ENCODE data around the gene DPH1.

The DPH1 gene

GRCh38 chr17:2050300-2051060 is 20.5 kb downstream of the DPH1 start:
- DNase-seq: peak; percentile 82

DNA sequence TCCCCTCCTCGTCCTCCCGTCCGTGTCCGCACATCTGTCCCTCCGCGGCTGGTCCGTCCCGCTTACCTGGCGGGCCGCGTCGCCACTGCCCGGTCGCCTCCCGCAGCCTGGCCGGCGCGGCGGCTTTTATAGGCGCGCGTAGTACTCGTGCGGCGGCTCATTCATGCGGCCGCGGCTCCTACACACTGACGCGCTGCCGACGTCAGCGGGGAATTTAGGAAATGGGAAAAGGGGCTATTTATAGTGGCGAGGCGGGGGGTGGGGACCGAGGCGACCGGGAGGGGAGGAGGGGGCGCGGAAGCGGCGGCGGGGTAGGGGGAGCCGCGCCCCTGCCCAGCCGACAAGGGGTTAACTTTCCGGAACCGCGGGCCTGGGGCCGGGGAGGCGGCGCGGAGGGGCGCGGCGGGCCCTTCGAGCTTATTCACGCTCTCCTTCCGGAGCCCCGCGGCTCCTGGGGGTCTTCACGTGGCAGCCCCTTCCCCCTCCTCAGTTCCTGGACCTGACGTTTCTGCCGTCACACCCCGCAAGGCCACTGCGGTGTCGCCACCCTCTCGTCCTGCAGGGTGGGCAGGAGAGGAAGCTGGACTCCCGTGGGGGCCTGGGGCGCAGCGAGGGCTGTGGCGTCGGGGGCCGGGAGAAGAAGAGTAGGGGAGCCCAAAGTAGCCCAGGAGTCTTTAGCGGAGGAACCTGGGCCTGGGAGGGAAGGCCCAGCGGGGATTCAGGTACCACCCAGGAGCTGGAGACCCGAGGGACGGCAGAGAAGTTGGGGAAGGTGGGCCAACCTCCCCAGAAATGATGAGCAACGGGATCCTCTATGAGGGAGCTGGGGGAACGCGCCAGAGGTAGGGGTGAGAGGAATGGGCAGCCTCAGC is 21.3 kb downstream of the DPH1 start:
- no peak for DNase-seq

DNA sequence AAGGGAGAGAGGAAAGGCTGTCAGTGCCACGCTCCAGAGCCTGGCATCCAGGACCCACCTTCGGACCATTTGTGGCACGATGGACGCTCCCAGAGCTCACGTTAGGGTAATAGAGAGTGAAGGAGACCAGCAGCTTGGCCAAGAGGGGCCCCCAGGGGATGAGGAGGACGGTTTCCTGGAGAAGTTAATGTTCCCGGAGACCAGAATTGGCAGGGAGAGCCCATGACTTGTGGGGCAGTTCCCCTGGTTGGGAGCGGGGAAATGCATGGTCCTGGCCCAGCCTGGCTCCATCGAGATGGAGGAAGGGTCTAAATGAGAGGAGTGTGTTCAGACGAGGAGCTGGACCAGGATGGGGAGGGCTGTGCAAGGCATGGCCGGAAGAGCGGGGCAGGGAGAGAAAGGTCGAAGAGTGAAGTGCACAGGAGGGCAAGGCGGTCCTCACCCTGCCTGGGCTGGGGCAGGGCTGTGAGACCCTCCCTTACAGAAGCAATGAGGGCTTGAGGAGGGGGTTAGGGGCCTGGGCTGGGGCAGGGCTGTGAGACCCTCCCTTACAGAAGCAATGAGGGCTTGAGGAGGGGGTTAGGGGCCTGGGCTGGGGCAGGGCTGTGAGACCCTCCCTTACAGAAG is 22.1 kb downstream of the DPH1 start:
- DNase-seq: no peak

DNA sequence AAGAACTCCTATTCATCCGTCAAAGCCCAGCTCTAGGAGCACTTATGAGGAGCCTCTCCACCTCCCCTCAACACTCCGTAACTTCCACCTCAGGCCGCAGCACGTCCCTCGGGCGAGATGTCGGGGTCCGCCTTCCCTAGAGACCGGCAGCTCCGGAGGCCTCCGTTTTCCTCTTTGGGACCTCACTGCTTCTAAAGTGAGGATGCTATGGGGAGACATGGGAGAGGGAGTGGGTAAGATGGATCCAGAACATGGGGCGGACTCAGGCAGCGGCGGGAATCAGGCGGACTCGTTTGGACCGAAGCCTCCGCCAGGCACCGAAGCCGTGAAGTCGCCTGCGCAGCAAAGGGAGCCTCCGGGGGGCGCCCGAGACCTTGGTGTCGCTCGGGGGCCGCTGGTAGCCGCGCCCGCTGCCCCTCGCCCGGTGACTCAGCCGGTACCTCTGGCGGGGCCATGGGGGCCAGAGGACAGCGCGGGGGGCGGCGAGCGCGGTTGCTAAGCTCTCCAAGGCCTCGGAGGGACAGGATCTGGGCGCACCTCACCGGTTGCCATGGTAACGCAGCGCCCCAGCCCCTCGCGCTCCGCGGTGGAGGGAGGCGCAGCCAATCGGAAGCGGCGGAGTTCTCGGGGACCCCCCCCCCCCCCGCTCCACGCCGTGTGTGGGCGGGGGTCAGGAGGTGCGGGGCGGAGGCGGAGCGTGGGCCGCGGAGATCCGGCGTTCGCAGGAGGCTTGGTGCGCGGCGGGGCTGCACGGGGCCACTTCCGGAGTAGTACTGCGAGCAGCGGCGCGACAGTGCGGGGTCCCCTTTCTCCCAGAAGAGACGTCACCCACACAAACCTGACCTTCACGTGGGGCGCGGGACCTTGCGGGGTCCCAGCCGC is 23.7 kb downstream of the DPH1 start:
- peak; percentile 88 for DNase-seq

- DNase-seq: no peak
Measured at GRCh38 chr17:2054262-2054511, 24.2 kb downstream of the DPH1 start.

- DNase-seq: peak; percentile 84
Measured at GRCh38 chr17:2054512-2055291, 24.7 kb downstream of the DPH1 start, which contains the start of gene HIC1. TSS of gene HIC1 (plus strand) at chr17:2055103. CDS start at chr17:2056691, 1,588 bp downstream.

- DNase-seq: peak; percentile 58
Measured at GRCh38 chr17:2055292-2056205, 25.6 kb downstream of the DPH1 start.

DNA sequence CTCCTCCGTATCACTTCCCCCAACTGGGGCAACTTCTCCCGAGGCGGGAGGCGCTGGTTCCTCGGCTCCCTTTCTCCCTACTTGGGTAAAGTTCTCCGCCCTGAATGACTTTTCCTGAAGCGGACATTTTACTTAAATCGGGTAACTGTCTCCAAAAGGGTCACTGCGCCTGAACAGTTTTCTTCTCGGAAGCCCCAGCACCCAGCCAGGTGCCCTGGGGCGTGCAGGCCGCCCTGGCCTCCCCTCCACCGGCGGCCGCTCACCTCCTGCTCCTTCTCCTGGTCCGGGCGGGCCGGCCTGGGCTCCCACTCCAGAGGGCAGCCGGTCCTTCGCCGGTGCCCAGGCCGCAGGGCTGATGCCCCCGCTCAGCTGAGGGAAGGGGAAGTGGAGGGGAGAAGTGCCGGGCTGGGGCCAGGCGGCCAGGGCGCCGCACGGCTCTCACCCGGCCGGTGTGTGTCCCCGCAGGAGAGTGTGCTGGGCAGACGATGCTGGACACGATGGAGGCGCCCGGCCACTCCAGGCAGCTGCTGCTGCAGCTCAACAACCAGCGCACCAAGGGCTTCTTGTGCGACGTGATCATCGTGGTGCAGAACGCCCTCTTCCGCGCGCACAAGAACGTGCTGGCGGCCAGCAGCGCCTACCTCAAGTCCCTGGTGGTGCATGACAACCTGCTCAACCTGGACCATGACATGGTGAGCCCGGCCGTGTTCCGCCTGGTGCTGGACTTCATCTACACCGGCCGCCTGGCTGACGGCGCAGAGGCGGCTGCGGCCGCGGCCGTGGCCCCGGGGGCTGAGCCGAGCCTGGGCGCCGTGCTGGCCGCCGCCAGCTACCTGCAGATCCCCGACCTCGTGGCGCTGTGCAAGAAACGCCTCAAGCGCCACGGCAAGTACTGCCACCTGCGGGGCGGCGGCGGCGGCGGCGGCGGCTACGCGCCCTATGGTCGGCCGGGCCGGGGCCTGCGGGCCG is 26.5 kb downstream of the DPH1 start:
- peak; percentile 66 for DNase-seq

- no peak for DNase-seq
Measured at GRCh38 chr17:2057175-2057759, 27.3 kb downstream of the DPH1 start.

GRCh38 chr17:2057760-2058585 is 28.0 kb downstream of the DPH1 start:
- no peak for DNase-seq

DNA sequence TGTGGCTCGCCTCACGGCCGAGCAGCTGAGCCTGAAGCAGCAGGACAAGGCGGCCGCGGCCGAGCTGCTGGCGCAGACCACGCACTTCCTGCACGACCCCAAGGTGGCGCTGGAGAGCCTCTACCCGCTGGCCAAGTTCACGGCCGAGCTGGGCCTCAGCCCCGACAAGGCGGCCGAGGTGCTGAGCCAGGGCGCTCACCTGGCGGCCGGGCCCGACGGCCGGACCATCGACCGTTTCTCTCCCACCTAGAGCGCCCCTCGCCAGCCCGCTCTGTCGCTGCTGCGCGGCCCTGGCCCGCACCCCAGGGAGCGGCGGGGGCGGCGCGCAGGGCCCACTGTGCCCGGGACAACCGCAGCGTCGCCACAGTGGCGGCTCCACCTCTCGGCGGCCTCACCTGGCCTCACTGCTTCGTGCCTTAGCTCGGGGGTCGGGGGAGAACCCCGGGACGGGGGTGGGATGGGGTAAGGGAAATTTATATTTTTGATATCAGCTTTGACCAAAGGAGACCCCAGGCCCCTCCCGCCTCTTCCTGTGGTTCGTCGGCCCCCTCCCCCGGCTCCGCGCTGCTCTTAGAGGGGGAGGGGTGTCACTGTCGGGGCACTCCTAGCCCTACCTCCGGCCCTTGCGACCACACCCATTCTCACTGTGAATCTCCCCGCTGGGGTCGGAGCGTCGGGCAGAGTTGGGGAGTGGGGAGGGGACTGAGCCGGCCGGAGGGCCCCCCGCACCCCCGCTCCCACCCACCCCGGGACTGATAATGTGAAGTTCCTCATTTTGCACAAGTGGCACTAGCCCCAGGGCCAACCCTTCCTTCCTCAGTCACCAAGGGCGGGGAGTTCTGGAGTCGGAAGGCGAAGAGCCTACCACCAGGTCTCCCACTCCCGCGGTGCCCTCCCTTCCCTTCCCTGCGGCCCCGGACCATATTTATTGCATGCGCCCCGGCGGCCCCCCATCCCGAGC is 28.9 kb downstream of the DPH1 start:
- peak; percentile 88 for DNase-seq

DNA sequence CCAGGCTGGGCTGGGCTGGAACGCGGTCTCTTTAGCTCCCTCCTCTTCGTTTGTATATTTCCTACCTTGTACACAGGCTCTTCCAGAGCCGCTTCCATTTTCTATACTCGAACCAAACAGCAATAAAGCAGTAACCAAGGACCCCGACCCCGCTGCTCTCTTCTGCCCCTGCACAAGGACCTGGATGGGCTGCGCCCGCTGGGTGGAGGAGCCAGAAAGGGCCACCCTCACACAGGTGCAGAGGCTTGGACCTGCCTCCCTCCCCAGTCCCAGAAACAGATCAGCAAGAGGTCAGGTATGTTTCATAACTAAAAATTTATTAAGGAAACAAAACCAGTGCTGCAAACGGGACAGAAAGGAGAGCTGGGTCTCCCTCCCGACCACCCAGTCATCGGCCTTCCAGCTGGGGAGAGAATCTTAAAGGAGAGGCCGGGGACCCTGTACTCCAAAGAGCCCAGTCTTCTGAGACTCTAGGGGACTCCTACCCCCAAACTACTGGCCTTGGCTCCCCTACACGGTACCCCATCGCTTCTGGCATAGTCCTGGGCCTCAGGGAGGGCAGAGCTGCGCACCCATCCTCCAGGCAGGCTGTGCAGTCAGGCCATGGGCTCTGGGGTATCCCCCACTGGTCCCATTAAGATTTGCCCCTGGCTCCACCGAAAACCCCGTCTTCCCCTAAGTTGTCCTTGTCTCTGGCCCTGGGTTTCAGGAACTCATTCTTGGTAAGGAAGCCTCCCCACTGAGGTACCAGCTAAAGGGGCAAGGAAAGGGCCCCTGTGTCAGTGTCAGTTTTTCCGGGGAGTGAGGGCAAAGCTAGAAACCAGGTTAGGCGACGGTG is 29.8 kb downstream of the DPH1 start:
- DNase-seq: no peak

DNA sequence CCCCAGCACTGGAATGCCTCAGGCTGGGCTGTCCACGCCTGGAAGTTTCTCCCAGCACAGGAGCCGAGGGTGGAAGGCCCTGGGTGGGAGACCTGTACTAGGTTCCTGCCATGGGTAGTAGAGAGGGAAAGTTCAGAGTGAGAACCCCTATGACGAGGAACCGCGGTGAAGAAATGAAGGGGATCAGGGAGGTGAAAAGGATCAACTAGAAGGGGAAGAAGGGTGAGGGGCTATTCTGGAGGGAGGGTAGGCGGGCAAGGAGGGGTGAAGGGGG is 30.4 kb downstream of the DPH1 start:
- DNase-seq: no peak

DNA sequence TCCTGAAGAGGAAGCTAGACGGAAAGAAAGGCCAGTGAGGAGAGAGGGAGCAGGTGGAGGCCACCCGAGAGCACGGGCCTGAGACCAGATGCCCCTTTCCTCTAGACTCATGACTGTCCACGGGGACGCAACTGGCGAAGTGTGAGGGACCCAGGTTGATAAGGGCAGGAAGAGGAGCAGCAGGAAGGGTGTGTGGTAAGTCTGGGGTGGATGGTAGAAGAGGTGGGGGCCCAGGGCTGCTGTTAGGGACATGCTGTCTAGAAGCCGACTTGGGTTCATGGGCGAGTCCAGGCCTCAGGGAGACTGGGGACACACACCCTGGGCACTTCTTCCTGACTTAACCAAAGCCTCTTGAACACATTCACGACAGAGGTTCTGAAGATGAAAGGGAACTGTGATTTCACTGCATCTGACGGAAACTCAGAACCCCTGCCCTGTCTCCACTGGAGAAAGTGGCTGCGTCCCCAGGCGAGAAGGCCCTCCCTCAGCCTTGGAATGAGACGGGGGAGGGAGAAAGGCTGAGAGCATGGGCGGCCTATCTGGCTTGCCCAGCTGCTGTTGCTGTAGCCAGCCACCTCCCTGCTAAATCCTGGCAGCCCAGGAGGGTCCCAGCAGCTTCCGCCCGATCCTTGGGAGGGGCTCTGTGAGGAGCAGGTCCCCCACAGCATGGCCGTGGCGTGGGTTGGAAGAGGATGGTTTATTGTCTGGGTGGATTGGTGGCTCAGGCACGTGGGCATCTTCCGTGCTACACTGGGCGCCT is 30.9 kb downstream of the DPH1 start:
- no peak for DNase-seq

DNA sequence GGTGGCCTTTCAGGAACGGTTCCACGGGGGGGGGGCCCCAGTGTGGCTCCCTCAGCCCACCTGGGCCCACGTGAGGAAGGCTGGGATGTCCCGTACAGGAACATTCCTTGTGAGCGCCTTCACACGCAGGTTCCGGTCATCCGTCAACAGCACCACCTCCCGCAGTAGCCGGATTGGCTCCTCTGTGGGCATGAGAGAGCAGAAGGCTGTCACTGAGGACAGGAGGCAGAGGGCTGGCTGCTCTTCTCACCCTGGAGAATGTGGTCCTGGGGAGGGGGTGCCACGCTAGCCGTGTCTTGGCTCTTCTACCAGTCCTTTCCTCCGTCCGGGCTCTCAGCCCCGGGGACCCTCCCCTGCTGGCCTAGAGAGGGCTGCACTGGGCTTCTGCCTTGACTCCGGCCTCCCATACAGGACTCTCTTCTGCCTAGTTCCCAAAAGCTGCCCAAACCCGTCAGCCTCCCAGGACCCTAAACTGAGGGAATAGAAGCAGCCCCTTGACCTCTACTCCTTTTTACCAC is 31.5 kb downstream of the DPH1 start:
- no peak for DNase-seq
